HepG2 (cell line): ENCODE measurements around the gene TBCE.

ENCODE experiments used
- CBX2 ChIP-seq, 2 experiments: fragments of 200-600 bp in 1 of 2; sonication (generic); formaldehyde crosslinking in 1 of 2; IDR thresholded peaks; 2 replicates each; pipeline versions ENCODE4 v1.7.0 to v1.8.1; 2018 to 2022; ENCODE audit warnings: low read depth in 2 of 2, low read length in 1 of 2, mild to moderate bottlenecking in 1 of 2, missing genetic modification reagents in 1 of 2
- CTCF ChIP-seq: sonication (generic); formaldehyde crosslinking; IDR thresholded peaks from 2 replicates; pipeline ENCODE4 v1.5.0; 2020; ENCODE audit warnings: mild to moderate bottlenecking, missing genetic modification reagents, moderate library complexity
- POLR2AphosphoS2 ChIP-seq: IDR thresholded peaks from 2 replicates; pipeline ENCODE4 v1.6.1; 2011; ENCODE audit warnings: low read depth, low read length, improper control_type of control experiment
- RAD21 ChIP-seq: fragments of 450-650 bp; formaldehyde crosslinking; IDR thresholded peaks from 2 replicates; pipeline ENCODE4 v1.5.0; 2020; ENCODE audit warnings: mild to moderate bottlenecking
- RFX5 ChIP-seq: IDR thresholded peaks from 2 replicates; pipeline ENCODE4 v1.6.1; 2011; ENCODE audit warnings: low read depth, low read length, improper control_type of control experiment
- RNF2 ChIP-seq: fragments of 450-650 bp; conservative IDR thresholded peaks from 2 replicates; pipeline ENCODE4 v1.6.1; 2016; ENCODE audit warnings: low read depth
- ZBTB26 ChIP-seq: IDR thresholded peaks from 2 replicates; pipeline ENCODE4 v1.6.1; 2016; ENCODE audit warnings: missing compliant biosample characterization, missing genetic modification reagents, borderline replicate concordance
- ZNF790 ChIP-seq: sonication (generic); formaldehyde crosslinking; IDR thresholded peaks from 2 replicates; pipeline ENCODE4 v1.8.0; 2022; ENCODE audit warnings: missing genetic modification reagents, mild to moderate bottlenecking, borderline replicate concordance
- ZSCAN5A ChIP-seq: sonication (generic); formaldehyde crosslinking; IDR thresholded peaks from 2 replicates; pipeline ENCODE4 v1.8.0; 2022; ENCODE audit warnings: mild to moderate bottlenecking, missing genetic modification reagents, borderline replicate concordance
- TF ChIP-seq, protein P1 (sequence below): sonication (generic); formaldehyde crosslinking; conservative IDR thresholded peaks from 2 replicates; pipeline ENCODE4 v1.8.1; 2023; ENCODE audit warnings: missing genetic modification reagents
- TF ChIP-seq, protein P2 (sequence below): sonication (generic); formaldehyde crosslinking; IDR thresholded peaks from 2 replicates; pipeline ENCODE4 v1.4.0; 2020; ENCODE audit warnings: missing genetic modification reagents

- TF ChIP-seq RAD21 (CRISPR knock-in tag) (no peak), CTCF (CRISPR knock-in tag) (no peak), RNF2 (no peak), ZSCAN5A (no peak), ZNF790 (CRISPR knock-in tag) (no peak), RFX5 (no peak), POLR2AphosphoS2 (no peak), ZBTB26 (CRISPR knock-in tag) (no peak), CBX2 (IDR thresholded peaks at IDR 0.05; ENCODE audit: low read depth, low read length) (no peak), CBX2 (CRISPR knock-in tag; IDR thresholded peaks at IDR 0.05; ENCODE audit: low read depth) (no peak)
- TF ChIP-seq, protein P1, sequence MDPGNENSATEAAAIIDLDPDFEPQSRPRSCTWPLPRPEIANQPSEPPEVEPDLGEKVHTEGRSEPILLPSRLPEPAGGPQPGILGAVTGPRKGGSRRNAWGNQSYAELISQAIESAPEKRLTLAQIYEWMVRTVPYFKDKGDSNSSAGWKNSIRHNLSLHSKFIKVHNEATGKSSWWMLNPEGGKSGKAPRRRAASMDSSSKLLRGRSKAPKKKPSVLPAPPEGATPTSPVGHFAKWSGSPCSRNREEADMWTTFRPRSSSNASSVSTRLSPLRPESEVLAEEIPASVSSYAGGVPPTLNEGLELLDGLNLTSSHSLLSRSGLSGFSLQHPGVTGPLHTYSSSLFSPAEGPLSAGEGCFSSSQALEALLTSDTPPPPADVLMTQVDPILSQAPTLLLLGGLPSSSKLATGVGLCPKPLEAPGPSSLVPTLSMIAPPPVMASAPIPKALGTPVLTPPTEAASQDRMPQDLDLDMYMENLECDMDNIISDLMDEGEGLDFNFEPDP (CRISPR knock-in tag), result no peak
- TF ChIP-seq, protein P2, sequence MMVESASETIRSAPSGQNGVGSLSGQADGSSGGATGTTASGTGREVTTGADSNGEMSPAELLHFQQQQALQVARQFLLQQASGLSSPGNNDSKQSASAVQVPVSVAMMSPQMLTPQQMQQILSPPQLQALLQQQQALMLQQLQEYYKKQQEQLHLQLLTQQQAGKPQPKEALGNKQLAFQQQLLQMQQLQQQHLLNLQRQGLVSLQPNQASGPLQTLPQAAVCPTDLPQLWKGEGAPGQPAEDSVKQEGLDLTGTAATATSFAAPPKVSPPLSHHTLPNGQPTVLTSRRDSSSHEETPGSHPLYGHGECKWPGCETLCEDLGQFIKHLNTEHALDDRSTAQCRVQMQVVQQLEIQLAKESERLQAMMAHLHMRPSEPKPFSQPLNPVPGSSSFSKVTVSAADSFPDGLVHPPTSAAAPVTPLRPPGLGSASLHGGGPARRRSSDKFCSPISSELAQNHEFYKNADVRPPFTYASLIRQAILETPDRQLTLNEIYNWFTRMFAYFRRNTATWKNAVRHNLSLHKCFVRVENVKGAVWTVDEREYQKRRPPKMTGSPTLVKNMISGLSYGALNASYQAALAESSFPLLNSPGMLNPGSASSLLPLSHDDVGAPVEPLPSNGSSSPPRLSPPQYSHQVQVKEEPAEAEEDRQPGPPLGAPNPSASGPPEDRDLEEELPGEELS (CRISPR knock-in tag), result no peak
Measured at GRCh38 chr1:235442788-235443429, 75.7 kb downstream of the TBCE start.
